ENCODE results near the gene PTPRT. TPM values are rescaled to one million over a fixed set of nuclear protein-coding genes. Genes with fewer than 3 reads are reported as not detected.

The PTPRT gene
- total RNA-seq, 4 donors from 2014 or later: 0.04 TPM; not detected in 3

- no peaks in the 10 kb centered on the region for H3K9me3 ChIP-seq
- H3K36me3 ChIP-seq: no peaks in the 10 kb centered on the region
- WGBS, 2 donors (ENCODE audit: low coverage in 1 of 2): 71 to 100% methylated on average over 1 of the region's 1 CpG
- no peak for TF ChIP-seq POLR2A (IDR thresholded peaks at IDR 0.05)
- no peak for ATAC-seq
- no peak overlapping the region for H3K4me3 ChIP-seq
- no peak overlapping the region for H3K27ac ChIP-seq
- H3K27me3 ChIP-seq: peaks cover 6% of the 10 kb centered on the region
- no peaks in the 10 kb centered on the region for H3K4me1 ChIP-seq
Measured at GRCh38 chr20:42027746-42028268, 1161.9 kb downstream of the PTPRT start.

GRCh38 chr20:42026599-42026998, 1163.1 kb downstream of the PTPRT start:
- ATAC-seq: no peak
- TF ChIP-seq POLR2A (IDR thresholded peaks at IDR 0.05) (no peak), CTCF (IDR thresholded peaks at IDR 0.05) (no peak), POLR2AphosphoS5 (IDR thresholded peaks at IDR 0.05) (no peak), EP300 (IDR thresholded peaks at IDR 0.05) (no peak)
- H3K4me1 ChIP-seq: no peaks in the 10 kb centered on the region
- no peaks in the 10 kb centered on the region for H3K36me3 ChIP-seq
- H3K4me3 ChIP-seq: no peak overlapping the region
- H3K9me3 ChIP-seq: no peaks in the 10 kb centered on the region
- peaks cover 6% of the 10 kb centered on the region for H3K27me3 ChIP-seq
- no peak overlapping the region for H3K27ac ChIP-seq
- 90% methylated on average over 4 of the region's 4 CpGs; no CpG with 5 or more reads in 1 of the 2 donors for WGBS, 2 donors (ENCODE audit: low coverage in 1 of 2)

GRCh38 chr20:42024653-42025052, 1165.1 kb downstream of the PTPRT start:
- 25% methylated on average over 3 to 4 of the region's 5 CpGs for WGBS, 2 donors (ENCODE audit: low coverage in 1 of 2)
- Histone ChIP-seq H3K36me3 (no peaks in the 10 kb centered on the region), H3K27ac (no peak overlapping the region), H3K9me3 (no peaks in the 10 kb centered on the region), H3K27me3 (peaks cover 6% of the 10 kb centered on the region), H3K4me1 (no peaks in the 10 kb centered on the region), H3K4me3 (no peak overlapping the region)
- TF ChIP-seq POLR2AphosphoS5 (IDR thresholded peaks at IDR 0.05) (no peak), POLR2A (IDR thresholded peaks at IDR 0.05) (no peak), CTCF (IDR thresholded peaks at IDR 0.05) (no peak), EP300 (IDR thresholded peaks at IDR 0.05) (no peak)
- ATAC-seq: no peak

Small RNA genes lying within 50 kb of the gene (small RNA-seq; reads per million reads assigned to genes)
- gene RN7SKP100: 0 reads per million in 4 donors

Data from gastroesophageal sphincter (tissue), 4 donors.